HG02970 (cell line): ENCODE data around the gene ABHD11.
"Not testable (repeated sequence)": the region's sequence is repeated elsewhere in the genome, so short reads cannot be mapped to it uniquely, and the experiment has no call there.

ENCODE experiments used
- ATAC-seq: cut with Tn5 transposase; IDR thresholded peaks from one replicate; pipeline ENCODE4 v1.9.1; 2021; ENCODE audit warnings: mild to moderate bottlenecking, moderate library complexity, moderate number of reproducible peaks; ENCODE audit not compliant: unreplicated experiment, low FRiP score

ABHD11 gene

DNA sequence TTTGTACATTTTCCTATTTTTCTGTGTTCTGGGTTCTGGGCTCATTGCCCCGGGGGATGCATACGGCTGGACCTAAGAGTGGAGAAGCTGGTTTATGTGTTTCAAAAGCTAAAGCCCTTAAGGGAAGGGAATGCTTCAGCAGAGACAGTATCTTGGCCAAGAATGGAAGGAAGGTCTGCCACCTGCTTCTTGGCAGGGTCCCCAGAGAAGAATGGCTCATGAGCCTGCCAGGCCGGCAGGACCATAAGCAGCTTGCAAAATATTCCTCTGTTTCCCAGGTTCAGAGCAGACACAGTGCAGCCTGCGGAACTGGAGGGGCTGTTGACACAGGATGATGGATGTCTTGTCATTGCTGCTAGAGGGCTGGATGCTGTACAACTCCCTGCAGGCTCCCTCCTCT lies 7.8 kb upstream of the ABHD11 start:
- ATAC-seq: no peak

DNA sequence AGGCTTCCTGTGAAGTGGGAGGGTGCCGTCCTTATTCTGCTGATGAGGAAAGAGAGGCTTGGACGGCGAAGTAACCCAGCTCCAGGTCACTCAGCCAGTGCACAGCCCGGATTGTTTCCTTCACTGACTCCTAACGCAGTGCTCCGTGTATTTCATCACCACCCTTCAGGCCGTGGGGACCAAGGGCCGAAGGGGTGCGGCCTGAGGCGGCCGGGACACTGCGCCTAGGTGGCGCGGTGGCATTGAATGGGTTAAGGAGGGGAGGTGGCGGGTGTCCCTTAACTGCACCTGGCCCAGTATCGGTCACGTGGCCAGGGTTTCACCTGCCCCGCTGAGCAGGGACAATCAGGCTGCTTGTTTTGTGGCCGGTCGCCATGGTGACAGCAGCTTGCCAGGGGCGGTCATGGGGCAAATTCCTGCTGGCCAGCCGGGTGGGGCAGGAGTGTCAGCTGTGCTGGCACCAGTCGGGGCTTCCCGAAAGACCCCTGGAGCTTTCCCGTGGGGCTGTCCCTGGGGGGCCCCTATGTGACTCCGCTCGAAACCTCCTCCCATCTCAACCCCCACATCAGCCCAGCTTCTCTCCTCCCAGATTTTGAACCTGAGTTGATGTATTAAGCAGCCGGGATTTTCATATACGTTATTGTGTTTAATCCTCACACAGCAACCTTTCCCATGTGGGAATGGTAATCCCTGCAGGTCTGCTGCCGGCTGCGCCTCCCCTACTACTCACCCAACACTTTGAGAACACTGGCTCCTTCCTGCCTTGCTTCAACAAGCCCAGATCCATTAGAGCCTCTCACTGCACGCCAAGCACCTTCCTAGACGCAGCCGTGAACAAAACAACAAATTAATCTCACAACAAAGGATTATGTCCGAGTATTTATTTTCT lies 4.4 kb upstream of the ABHD11 start:
- ATAC-seq: no peak

DNA sequence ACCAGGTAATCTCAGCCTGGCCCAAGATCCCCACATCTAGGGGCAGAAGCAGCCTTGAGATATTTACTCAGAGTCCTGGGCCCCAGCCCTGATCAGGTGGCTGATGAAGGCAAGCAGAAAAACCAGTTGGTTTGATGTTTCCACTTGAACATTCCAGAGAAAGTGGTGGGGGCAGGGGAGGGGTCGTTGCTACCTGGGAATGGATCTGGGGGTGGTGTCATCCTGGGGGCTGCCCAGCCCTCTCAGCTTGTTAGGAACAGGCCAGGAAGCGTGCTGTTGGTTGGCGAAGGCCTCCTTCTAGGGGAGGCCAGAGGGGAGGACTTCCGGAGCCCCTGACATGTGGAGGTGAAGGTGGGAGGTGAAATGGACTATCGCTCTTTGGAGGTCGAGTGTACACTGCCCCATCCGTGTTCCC lies 3.7 kb upstream of the ABHD11 start:
- ATAC-seq: no peak

DNA sequence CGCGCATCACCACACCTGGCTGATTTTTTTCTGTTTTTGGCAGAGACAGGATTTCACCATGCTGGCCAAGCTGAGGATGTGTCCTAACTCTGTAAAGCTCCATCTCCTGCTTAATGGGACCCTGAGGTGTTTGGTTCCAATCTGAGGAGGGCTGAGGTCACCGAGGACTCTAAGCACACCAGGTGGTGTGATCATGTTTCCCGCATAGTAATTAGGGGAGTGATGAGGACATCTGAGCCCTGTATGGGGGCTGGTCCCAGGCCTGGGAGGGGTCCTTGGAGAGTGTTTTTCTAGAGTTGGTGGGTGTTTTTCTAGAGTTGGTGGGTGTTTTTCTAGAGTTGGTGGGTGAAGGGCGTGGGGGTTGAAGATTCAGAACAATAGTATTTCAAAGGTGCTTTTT lies 3.0 kb upstream of the ABHD11 start:
- no peak for ATAC-seq

DNA sequence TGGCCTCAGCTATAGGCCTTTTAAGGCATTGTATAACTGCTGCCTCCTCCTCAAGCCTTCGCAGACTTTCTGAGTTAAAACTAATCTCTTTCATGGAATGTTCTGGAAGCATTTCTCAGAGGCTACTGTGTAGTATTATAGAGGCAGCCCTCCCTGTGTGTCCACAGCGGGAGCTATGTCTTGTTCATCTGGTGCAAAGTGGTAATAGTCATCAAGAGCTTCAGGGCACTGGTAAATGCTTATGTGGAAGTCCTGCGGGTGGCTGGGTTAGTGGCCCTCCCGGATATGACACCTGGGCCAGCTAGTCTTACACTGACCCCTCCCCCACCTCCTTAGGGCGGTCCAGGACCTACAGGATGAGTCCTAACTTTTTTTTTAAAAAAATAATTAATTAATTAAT lies 2.2 kb upstream of the ABHD11 start:
- no peak for ATAC-seq

DNA sequence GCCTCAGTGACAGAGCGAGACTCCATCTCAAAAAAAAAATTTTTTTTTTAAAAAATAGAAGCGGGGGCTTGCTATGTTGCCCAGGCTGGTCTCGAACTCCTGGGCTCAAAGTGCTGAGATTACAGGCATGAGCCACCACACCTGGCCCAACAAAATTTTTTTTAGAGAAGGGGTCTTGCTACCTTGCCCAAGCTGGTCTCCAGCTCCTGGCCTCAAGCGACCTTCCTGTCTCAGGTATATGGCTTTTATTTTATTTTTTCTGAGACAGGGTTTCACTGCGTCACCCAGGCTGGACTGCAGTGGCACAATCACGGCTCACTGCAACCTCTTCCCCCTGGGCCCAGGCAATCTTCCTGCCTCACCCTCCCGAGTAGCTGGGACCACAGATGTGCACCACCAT lies 1.6 kb upstream of the ABHD11 start:
- ATAC-seq: no peak

DNA sequence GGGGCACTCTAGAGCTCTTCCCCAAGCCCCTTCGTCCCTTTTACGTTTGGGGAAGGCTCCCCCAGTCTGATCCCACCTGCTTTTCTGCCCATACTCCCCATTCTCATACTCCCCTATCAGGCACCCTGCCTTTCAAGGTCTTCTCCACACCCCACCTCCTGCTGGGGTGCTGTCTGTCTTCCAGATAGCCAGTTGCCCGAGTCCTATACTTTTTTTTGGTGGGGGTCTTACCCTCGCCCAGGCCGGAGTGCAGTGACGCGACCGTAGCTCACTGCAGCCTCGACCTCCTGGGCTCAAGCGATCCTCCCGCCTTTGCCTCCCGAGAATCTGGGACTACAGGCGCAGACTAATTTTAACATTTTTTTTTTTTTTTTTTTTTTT lies 775 bp upstream of the ABHD11 start:
- no peak for ATAC-seq

DNA sequence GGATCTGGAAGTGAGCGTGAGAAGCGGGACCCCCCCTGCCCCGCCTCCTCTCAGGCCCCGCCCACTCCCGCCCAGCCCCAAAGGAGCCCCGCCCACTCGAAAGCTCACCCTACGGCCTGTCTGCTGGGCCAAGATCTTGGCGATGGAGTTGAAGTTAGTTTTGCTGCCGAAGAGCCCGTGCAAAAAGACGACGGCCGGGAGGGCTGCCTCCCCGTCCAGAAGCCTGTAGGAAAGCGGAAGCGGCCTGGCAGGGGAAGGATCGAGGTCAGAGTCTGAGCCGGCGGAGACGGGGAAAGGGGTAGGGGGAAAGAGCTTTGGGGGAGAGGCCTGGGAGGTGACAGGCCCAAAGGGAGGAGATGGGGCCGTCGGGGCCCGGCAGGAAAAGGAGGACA lies 386 bp downstream of the ABHD11 start:
- ATAC-seq: no peak

DNA sequence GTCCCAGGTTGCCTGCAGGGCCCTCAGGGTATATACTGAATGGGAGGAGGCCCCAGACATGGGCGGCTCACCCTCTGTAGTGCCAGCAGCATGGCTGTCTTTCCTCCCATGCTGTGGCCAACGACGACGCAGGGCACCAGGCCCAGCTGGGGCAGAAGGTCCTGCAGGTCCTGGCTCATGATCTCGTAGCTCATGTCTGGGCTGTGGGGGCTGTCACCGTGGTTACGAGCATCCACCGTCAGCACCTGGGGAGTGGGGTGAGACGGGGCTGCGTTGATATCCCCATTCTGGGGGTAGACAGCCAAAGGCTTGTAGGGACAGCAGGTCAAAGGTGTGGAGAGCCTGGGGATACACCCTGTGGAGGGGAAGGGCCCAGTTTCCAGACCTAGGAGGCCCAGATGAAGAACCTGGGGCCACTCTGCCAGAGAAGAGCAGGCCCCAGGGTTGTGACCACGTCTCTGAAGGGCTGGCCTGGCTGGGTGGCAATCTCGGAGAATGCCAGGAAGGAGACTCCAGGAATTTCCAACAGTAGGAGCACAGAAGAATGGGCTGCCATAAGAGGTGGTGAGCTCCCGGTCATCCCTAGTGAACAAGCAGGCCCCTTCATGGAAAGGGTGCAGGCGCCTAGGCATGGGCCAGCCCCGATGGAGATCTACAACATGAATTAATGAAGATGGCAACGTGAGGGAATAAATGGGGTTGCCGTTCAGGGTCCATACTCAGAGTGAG lies 947 bp downstream of the ABHD11 start:
- ATAC-seq: no peak

DNA sequence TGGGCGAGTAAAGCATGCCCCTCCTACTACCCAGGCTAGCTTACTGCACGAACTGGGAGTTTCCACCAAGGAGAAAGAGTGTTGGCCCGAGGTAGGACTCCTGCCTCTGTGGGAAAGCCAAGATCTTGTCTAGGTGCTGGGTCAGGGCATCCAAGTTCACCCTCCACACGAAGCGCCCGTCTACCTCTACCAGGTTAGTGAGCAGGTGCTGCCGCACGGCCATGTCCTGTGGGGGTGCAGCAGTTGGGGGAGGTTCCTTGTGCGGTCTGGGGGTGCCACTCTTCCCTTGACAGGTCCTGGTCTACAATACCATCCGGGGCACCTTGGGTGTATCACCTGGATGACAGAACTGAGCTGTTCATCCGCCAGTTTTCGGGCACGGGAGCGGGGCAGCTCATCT lies 1.7 kb downstream of the ABHD11 start:
- ATAC-seq: no peak

DNA sequence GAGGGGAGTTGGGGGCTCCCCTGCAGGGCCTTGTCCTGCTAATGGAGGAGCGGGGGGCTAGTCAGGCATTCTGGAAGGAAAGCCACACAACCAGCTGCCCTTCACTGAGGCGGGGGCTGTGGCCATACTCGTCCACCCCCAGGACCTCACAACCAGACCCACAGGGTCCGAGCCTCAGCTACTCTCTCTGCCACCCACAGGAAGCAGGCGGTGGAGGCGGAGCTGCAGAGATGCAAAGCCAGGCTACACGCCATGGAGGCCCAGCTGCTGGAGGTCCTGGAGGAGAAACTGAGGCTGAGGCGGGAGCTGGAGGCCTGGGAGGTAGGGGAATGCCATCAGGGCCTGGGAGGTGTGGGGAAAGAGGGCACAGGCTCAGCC lies 3.1 kb downstream of the ABHD11 start:
- ATAC-seq: no peak

DNA sequence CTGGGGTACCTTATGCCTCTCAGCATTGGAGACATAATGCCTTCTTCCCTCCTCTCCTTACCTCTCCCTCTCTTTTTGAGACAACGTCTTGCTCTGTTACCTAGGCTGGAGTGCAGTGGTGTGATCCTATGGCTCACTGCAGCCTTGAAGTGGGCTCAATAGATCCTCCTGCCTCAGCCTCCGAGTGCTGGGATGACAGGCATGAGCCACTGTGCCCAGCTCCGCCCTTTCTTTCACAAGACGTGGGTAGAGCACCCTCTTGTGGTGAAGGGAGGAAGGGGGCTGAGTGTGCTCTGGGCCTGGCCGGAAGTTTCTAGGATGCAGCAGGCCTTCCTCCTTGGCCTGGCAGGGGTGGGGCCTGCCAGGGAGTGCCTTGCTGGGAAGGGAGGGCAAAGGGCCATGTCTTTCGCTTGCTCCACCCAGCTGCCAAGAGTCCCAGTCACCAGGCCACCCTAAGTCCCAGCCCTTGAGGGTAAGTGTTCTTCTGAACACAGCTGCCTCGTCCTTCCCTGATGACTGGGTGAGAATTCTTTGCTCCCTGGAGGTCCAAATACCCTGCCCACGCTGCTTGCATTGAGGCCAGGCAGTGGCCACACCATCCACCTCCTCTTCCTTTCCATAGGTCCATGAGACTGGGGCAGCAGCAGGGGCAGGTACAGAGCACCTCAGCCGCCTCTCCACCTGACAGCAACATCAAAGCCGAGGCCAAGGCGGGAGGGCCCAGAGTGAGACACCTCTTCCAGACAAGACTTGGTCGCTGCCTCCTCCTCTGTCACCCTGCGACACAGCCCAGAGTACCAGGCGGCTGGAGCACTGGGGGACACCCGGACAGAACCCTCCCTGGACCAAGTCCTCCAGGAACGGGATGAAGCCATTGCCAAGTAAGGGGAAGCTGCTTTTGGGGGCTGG lies 3.7 kb downstream of the ABHD11 start:
- no peak for ATAC-seq

DNA sequence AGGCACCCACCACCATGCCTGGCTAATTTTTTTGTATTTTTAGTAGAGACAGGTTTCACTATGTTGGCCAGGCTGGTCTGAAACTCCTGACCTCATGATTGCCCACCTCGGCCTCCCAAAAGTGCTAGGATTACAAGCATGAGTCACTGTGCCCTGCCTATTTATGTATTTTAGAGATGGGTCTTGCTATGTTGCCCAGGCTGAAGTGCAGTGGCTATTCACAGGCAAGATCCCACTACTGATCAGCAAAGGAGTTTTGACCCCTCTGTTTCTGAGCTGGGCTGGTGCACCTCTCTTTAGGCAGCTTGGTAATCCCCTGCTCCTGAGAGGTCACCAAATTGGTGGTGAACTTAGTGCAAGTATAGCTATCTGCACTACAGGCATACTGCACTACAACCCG lies 6.2 kb downstream of the ABHD11 start:
- no peak for ATAC-seq

DNA sequence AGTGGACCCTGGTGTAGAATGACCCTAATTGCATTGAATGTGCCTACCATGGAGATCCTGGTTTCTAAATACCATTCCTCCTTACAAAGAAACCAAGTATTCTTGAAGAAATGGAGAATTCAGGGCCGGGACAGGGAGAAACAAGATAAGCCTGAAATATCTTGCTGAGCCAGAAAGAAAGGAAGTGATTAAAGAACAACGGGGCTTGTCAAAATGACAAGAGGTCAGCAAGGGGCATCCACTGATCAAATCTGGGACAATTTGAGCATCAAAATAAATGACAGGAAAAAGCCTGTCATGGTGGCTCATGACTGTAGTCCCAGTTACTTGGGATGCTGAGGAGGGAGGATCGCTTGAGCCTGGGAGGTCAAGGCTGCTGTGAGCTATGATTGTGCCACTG lies 8.1 kb downstream of the ABHD11 start:
- ATAC-seq: no peak

DNA sequence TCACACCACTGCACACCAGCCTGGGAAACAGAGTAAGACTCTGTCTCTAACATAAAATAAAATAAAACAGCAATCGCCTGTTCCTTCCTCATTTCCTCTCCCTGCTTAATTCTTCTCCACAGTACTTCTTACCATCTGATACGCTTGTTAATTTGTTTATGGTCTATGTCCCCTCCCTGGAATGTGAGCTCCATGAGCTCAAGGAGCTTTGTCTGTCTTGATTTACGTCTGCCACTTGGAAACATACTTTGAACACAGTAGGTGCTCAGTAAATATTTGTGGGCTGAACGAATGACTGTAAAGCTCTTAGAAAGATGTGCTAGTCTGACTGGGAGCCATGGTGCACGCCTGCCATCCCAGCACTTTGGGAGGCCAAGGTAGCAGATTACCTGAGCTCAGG lies 10.1 kb downstream of the ABHD11 start:
- ATAC-seq: no peak

DNA sequence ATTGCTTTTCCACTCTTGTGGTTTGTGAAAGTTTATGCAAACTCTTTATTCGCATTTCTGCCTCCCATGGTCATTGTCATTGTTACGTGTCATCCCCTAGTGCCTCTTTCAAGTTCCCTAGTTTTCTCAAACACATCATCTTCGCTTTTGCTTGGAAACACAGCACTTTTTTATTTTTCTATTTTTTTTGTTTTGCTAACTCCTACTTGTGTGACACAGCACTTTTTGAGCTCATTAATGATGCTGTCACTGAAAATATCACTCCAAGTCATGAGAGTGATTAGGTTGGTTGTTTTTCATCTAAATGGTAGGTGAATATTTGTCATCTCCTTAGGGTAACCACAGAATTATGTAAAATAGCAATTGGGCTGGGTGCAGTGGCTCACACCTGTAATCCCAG lies 10.7 kb downstream of the ABHD11 start:
- no peak for ATAC-seq

DNA sequence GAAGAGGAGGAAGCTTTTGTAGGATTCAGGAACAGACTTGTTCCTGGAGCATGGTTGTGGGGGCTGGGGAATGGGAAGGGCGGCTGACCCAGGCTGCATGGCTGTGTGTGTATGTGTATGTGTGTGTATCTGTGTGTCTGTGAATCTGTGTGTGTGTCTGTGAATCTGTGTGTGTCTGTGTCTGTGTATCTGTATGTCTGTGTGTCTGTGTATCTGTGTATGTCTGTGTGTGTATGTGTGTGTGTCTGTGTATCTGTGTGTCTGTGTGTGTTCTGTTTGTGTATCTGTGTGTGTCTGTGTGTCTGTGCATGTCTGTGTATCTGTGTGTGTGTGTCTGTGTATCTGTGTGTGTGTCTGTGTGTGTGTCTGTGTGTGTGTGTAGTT lies 12.5 kb downstream of the ABHD11 start:
- ATAC-seq: no peak

DNA sequence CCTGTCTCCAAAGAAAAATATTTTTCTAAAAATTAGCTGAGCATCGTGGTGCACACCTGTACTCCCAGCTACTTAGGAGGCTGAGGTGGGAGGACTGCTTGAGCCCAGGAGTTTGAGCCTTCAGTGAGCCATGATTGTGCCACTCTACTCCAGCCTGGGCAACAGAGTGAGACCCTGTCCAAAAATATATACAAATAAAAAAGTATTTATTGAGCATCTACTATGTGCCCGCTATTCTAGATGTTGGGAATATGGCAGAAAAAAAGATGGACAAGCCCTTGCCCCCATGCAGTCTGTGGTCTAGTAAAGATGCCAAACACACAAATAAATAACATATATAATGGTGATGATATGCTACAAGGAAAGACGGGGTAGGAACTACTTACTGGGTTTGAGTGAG lies 14.8 kb downstream of the ABHD11 start:
- ATAC-seq: no peak

DNA sequence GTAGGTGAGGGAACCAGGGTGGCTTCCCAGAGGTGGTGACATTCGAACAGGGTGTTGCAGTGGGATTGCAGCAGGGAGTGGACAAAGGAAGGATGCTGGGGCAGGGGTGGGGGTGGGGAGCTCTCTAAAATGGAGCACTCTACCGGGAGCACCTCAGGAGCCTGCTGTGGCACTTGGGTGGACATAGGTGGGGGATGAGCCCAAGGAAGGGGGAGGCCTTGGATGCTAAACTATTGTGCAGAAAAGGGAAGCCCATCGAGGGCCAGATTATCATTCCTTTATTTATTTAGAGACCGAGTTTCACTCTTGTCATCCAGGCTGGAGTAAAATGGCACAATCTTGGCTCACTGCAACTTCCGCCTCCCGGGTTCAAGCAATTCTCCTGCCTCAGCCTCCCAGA lies 15.8 kb downstream of the ABHD11 start:
- ATAC-seq: no peak

DNA sequence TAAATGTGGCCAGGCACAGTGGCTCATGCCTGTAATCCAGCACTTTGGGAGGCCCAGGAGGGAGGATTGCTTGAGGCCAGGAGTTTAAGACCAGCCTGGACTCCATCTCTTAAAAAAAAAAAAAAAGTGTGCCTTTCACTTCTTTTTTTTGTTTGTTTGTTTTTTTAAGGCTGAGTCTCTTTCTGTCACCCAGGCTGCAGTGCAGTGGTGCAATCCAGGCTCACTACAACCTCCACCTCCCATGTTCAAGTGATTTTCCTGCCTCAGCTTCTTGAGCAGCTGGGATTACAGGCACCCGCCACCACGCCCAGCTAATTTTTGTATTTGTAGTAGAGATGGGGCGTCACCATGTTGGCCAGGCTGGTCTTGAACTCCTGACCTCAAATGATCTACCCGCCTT lies 16.4 kb downstream of the ABHD11 start:
- not testable (repeated sequence) for ATAC-seq

DNA sequence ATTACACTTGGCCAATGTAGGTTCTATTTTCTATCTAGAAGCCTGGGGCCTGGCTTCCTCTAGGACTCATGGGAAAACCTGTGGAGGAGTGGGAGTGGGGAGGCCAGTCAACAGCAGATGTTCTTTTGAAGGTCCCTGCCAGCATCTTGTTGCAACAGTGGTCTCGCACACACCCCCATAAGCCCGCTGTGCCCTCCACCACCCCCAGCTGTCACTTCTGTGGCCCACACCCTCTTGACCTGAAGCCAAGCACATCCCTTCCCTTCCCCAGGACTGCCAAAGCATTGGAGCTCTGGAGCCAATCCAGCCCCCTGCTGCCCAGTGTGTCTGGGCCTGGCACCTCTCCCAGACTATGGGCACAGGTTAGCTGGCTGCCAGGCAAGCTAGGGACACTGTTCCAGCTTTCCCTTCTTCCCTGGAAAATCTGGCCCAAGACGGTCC lies 17.2 kb downstream of the ABHD11 start:
- ATAC-seq: no peak
